ENCODE results near the gene ZNF74. TPM values are rescaled to one million over a fixed set of nuclear protein-coding genes. Genes with fewer than 3 reads are reported as not detected.
A peak's percentile ranks its signal among the peaks of the same experiment; 100 is the strongest.
"Not testable (repeated sequence)": the region's sequence is repeated elsewhere in the genome, so short reads cannot be mapped to it uniquely, and the experiment has no call there.

Gene ZNF74
- total RNA-seq, 1 donor from 2014 or later = 8.5 TPM

DNA sequence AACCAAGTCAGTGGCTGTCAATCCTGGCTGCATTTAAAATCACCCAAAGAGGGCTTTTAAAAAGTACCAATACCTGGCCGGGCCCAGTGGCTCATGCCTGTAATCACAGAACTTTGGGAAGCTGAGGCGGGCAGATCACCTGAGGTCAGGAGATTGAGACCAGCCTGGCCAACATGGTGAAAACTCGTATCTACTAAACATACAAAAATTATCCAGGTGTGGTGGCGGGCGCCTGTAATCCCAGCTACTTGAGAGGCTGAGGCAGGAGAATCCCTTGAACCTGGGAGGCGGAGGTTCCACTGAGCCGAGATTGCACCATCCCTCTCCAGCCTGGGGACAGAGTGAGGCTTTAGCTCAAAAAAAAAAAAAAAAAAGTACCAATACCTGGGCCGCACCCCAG is 17.7 kb upstream of the ZNF74 start:
- not testable (repeated sequence) for DNase-seq

DNA sequence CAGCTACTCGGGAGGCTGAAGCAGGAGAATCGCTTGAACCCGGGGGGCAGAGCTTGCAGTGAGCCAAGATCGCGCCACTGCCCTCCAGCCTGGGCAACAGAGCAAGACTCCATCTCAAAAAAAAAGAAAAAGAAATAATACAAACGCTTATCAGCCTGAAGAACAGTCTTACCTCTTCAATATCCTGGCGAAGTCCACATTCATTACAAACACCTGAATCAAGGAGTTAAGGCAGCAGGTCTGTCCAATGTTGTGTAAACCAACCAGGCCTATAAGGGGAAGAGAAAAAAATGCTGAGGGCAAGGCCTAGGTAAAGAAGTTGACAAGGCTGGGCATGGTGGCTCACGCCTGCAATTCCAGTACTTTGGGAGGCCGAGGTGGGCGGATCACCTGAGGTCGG is 17.0 kb upstream of the ZNF74 start:
- not testable (repeated sequence) for DNase-seq

DNA sequence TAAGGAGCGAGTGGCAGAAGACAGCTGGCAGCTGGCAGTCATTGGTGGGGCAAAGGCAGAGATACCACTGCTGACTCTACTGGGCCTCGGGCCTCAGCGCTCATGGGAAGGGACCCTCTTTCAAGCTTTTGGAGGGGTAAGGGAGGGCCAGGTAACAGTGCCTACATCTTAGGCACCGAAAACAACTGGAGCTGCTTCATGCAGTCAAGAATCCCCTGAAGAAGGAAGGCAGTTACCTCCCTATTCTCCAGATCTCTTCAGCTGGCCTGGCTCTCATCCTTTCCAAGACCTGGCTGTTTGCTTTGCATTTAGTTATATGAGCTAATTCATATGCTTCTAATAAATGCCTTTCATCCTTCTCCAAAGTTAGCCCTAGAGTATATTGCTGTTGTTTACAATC is 15.8 kb upstream of the ZNF74 start:
- DNase-seq = no peak

DNA sequence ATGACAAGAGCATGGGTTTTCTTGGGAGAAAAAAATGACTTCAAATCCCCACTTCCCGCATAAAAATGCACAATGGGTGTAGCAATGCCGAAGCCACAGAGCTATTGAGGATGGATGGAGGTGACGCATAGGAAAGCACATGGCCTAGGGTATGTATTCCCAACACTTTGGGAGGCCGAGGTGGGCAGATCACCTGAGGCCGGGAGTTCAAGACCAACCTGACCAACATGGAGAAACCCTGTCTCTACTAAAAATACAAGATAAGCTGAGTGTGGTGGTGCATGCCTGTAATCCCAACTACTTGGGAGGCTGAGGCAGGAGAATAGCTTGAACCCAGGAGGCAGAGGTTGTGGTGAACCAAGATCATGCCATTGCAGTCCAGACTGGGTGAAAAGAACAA is 15.3 kb upstream of the ZNF74 start:
- DNase-seq = not testable (repeated sequence)

DNA sequence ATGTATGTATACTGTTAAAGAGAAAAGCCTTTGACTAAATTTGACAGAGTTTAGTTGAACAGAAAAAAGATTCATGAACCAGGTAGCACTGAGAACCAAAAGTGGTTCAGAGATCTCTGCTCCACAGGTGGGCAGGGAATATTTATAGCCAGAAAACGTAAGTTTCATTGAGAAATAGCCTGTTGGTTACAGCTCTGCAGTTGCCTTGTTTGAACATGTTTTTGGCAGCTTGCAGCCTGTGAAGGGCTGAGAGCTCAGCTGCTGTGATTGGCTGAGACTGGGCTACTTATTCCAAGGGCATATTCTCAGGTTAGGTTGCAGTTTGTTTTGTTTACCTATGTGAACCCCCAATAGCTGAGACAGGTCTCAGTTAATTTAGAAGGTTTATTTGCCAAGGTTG is 13.5 kb upstream of the ZNF74 start:
- DNase-seq = no peak

DNA sequence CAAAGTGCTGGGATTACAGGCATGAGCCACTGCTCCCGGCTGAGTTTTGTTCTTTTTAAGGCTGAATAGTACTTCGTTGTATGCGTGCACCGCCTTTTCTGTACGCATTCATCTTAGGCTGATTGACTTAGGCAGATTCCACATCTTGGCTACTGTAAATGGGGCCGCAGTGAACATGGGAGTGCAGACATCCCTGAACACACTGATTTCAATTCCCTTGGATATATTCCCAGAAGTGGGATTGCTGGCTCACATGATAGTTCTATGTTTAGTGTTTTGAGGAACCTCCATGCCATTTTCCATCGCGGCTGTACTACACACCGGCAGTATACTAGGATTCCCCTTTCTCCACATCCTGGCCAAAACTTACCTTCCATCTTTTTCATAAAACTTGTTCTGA is 10.4 kb upstream of the ZNF74 start:
- DNase-seq = no peak

DNA sequence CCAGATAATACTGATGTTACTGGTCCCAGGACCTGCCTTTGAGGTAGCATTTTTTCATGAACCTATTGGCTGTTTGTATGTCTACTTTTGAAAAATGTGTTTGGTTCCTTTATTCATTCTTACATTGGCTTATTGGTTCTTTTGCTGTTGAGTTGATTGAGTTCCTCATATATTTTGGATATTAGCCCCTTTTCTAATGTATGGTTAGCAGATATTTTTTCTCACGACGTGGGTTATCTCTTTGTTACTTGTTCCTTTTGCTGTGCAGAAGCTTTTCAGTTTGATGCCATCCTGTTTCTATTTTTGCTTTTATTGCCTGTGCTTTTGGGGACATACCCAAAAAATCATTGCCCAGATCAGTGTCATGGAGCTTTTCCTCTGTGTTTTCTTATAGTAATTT is 9.8 kb upstream of the ZNF74 start:
- DNase-seq = no peak

DNA sequence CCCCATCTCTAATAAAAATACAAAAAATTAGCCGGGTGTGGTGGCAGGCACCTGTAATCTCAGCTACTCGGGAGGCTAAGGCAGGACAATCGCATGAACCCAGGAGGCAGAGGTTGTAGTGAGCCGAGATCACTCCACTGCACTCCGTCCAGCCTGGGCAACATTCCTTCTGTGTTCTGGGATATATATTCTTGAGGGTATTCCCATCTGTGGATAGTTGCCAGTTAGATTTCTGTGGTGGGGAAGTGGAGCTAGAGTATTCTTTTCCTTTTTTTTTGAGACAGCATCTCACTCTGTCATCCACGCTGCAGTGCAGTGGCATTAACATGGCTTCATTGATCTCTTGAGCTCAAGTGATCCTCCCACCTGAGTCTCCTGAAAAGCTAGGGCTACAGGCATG is 9.1 kb upstream of the ZNF74 start:
- no peak for DNase-seq

DNA sequence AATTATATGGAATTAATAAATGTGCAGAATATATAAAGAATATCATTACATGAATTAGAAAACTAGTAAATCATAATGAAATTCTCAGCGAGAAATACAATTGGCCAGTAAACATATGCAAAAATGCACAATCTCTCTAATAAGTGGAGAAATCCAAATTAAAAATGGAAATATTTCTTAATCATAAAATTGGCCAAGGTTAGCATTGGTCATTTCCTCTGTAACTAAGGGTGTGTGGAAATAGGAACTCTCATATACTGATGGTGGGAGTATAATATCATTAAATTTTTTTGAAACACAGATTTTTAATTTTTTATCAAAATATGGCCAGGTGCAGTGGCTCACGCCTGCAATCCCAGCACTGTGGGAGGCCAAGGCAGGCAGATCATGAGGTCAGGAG is 7.6 kb upstream of the ZNF74 start:
- no peak for DNase-seq

DNA sequence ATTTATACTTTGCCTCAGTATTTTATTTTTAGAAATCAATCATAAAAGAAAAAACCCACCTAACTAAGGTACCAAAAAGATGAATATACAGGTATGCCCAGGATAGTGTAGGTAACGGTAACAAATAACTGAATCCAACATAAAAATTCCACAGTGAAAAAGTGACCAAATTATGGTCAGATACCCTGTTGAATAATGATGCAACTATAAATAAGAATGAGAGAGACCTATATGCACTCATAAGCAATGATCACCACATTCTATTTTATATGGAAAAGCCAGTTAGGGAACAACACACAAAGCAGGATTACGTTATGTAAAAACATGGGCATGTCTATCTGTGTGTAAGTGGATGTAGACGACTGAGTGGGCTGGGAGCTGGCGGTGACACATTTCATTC is 7.0 kb upstream of the ZNF74 start:
- no peak for DNase-seq

DNA sequence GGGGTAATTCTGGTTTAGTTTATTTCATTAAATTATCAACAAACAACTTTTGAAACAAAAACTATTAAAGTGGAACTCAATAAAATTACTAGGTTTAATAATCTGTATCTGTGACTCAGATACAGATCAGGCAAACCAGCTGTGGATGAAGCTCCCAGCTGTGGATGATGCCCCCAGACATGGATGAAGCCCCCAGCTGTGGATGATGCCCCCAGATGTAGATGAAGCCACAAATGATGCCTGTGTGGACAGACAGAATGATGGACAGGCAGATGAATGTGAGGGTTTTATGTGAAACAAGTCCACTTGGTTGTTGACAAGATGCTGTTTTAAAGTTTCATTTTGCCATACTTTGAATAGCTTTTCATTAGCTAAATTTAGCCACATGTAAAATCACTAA is 5.8 kb upstream of the ZNF74 start:
- DNase-seq = no peak

DNA sequence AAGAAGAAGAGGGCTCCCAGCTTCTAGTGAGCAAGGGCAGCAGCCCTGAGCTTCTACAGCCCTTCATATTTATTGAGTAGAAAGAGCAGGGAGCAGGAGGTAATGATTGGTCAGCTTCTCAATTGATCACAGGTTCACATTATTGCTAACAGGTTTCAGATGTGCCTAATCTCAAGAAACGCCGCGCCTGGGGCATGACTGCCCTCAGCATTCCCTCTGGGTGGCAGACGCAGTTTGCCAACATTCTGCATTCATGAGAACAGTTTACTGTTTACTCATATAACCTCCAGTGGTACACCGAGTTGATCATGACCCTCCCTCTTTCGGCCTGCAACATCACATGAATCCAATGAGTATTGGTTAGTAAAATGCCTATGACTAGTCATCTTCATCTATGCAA is 4.7 kb upstream of the ZNF74 start:
- no peak for DNase-seq

DNA sequence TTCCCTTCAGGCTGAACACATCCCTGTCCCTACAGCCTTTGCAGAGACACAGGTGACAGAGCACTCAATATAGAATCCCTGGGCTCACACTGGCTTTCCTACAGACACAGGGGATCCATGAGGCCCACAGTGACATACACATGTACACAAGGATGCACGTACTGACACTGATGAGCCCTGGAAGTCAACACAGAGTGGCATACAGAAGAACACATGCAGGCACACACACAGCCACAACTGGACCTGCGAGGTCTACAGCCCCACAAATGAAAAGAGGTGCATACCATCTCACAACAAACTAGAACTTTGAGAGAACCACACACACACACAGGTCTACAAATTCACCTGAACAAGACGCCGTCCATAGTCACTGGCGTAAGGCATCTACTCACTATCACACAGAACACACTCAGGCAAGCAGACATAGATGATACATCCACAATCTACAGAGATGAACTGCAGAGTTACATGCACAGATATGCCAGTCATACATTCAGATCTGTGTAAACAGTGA is 3.5 kb upstream of the ZNF74 start:
- DNase-seq = no peak

DNA sequence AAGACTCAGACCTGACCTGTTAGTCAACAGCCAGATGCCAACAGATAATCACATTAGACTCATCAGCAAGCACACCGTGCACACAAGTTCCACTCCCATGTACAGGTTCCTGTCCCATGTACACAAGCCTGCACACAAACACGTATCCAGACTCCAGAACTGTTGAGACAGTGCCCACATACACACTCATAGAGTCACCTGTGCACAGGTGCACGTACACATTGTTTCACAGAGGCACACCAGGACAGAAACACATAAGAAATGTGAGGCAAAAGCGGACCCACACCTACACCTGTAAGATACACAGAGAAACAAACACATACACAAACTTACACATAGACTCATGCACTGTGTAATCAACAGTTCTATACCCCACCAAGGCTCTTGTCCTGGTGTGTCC is 2.7 kb upstream of the ZNF74 start:
- no peak for DNase-seq

DNA sequence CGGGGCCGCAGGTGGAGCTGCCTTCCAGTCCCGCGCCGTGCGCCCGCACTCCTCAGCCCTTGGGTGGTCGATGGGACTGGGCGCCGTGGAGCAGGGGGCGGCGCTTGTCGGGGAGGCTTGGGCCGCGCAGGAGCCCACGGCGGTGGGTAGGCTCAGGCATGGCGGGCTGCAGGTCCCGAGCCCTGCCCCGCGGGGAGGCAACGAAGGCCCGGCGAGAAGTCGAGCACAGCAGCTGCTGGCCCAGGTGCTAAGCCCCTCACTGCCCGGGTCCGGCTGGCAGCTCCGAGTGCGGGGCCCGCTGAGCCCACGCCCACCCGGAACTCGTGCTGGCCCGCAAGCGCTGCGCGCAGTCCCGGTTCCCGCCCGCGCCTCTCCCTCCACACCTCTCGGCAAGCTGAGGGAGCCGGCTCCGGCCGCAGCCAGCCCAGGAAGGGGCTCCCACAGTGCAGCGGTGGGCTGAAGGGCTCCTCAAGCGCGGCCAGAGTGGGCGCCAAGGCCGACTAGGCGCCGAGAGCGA is 1.5 kb upstream of the ZNF74 start:
- DNase-seq = not testable (repeated sequence)

DNA sequence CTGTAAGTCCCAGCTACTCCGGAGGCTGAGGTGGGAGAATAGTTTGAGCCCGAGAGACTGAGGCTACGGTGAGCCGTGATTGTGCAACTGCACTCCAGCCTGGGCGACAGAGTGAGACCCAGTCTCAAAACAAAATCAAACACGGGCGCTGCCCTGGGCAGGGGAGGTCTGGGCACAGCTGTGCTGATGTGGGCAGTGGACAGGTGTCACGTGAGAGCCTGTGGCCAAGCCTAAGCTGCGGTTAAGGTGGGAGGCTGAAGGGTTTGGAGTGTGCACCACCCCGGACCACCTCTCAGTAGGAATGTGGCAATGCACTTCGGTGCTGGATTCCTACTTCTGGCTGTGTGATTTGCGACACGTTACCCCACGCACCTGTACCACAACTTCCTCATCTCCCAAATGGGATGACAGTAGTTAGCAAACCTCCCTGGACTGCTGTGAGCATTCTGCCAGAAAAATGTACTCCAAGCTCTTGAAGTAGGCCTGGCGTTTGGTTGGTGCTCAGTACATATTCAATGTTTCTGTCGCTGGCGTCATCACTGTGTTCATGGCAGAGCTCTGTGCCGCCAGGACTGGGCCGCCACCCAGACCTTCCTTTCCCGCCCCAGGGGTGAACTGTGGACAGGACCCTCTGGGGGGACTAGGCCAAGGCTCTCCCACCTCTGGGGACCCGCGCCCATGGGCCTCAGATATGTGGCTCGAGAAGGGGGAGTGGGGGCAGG is 807 bp upstream of the ZNF74 start:
- DNase-seq = no peak

DNA sequence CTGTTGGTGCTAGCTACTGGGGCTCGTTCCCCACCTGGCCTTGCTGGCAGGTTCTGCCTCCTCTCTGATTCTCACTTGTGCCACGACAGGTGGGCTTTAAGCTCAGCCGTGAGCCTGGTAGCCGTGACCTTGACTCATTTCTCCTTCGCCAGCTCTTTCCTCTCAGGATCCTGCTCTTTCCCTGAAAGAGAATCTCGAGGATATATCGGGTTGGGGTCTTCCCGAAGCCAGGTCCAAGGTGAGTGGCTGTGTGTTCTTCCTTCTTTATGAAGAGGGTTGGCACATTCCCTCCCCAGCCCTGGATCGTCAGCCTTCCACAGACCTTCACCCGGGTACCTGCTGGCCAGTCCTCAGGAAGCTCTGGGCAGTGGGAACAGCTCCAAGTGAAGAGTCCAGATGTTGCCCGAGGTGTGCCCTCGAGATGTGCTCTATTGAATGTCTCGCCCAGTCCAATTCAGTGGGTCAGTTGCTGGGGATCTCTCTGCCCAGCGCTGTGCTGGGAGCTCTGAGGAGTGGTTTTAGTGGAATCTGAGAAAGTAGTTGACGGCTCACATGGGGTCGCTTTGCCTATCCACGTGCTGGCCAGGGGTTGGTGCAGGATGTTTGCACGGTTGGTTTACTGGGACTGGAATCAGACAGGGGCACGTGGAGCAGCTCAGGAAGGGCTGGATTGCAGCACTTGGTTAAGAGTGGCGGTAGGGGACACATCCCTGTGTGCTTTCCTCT is 1.4 kb downstream of the ZNF74 start:
- no peak for DNase-seq

DNA sequence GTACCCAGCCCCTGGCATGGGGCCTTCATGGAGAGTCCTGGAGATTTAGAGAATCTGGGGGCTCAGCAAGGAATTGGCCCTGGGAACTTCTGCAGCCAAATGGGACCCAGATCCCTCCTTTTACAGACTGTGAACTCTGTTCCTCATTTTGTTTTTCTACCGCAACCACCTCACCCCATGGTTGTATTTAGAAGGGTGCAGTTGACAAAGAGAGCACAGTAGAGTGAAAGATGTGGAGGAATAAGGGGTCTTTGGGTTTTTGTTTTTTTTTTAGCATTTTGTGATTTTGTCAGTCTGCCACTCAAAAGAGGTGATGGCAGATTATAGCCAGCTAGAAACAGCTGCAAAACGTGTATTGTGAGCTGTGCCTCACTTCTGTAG is 1.9 kb downstream of the ZNF74 start:
- no peak for DNase-seq

DNA sequence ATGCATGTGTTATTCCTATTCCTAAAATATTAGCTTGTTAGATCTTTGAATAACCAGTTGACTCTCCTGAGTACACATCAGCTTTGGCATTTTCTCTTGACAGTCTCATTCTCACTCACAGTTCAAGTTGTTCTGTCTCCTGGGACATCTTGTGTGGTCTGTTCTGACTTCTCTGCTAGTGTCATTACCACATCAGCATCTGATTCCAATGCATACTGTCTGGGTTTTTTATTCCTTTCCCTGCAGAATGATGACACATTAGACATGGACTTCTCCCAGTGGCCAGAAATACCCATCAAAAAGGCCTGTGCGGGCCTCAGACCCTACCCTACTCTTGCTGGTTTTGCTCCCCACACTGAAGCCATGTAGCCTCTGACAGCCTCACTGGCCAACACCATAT is 2.7 kb downstream of the ZNF74 start:
- peak; percentile 56 for DNase-seq

DNA sequence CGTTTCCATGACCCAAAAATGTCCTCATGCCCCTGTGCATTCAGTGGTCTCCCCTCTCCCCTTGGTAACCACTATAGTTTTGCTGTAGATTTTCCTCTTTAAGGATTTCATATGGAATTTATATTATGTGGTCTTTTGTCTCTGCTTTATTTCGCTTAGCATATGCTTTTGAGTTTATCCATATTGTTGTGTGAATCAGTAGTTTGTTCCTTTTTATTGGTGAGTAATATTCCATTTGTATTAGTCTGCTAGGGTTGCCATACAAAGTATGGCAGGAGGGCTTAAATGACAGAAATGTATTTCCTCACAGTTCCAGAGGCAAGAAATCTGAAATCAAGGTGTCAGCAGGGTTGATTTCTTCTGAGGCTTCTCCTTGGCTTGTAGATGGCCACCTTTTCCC is 3.5 kb downstream of the ZNF74 start:
- DNase-seq = no peak

DNA sequence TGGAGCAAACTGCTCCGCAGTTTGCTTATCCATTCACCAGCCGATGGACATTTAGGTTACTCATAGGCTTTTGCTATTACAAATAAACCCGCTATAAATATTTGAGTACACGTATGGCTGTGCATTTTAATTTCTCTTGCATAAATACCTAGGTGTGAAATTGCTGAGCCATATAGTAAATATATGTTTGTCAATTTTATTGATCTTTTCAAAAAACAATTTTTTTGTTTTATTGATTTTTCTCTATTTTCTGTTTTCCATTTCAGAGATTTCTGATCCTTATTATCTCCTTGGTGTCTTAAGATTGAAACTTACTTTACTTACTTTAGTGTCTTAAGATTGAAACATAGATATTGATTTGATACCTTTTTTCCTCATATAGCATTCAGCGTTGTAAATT is 4.5 kb downstream of the ZNF74 start:
- no peak for DNase-seq

DNA sequence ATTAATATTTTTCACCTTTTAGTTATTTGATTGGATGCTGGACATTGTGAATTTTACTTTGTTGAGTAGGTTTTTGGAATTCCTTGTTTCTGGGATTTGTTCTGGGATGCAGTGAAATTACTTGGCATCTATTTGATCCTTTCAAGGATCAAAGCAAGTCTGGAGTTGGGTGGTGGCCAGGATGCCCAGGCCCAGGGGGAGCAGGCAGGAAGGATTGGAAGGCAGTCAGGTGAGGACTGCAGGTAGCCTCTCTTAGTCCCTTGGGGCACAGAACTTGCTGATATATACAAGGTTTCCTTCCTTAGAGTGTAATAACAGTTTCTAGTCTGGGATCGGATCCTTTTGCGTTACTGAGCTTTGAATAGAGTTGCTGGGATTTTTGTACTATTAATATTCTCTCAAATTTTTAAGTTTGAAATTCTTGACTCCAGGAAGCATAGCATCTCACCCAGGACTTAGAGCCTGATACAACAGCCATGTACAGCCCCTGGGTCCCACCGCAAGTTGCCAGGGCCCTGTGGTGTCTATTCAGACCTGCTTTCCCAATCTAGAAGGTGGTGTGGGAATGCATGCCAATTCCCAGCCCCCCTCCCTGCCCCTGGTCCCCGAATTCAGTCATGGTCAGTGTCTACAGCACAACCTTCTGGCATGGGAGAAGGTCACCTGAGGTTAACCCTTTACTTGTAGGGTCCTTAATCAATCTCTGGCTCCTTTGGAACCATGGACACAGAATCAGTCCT is 6.1 kb downstream of the ZNF74 start:
- no peak for DNase-seq
